Esophagus squamous epithelium (tissue), 4 donors: ENCODE measurements around the gene GNG8.

Source experiments
- POLR2A ChIP-seq, 4 donors: fragments of 450-650 bp; IDR thresholded peaks; one replicate each; pipeline ENCODE4 v1.6.1; 2017; ENCODE audit warnings: antibody characterized with exemption in 4 of 4, mild to moderate bottlenecking in 4 of 4, moderate library complexity in 3 of 4
- TF ChIP-seq, protein P1 (sequence below), 6 experiments: fragments of 450-650 bp in 4 of 6; fragments of 200-600 bp in 2 of 6; sonication (generic) in 2 of 6; IDR thresholded peaks; one replicate each; pipeline ENCODE4 v1.5.1; 2016 to 2019; ENCODE audit warnings: antibody characterized with exemption in 6 of 6, mild to moderate bottlenecking in 4 of 6, moderate library complexity in 4 of 6

DNA sequence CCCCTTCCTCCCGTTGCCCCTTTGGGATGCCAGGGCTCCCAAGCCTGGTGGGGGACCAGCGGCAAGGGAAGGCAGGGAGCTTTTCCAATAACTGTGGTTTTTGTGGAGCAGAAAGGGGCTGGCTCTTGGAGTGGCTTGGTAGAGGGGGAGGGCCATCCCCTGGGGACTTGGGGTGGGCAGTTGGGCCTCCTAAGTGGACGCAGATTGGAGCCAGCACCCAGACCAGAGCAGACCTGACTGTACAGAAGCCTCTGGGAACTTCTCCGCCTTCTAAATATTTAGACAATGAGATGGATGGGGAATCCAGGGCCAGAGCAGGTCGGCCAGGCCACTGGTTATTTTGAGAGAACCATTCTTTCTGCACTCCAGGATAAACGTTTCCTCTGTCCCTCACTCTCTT lies 15.3 kb downstream of the GNG8 start:
- TF ChIP-seq, protein P1, sequence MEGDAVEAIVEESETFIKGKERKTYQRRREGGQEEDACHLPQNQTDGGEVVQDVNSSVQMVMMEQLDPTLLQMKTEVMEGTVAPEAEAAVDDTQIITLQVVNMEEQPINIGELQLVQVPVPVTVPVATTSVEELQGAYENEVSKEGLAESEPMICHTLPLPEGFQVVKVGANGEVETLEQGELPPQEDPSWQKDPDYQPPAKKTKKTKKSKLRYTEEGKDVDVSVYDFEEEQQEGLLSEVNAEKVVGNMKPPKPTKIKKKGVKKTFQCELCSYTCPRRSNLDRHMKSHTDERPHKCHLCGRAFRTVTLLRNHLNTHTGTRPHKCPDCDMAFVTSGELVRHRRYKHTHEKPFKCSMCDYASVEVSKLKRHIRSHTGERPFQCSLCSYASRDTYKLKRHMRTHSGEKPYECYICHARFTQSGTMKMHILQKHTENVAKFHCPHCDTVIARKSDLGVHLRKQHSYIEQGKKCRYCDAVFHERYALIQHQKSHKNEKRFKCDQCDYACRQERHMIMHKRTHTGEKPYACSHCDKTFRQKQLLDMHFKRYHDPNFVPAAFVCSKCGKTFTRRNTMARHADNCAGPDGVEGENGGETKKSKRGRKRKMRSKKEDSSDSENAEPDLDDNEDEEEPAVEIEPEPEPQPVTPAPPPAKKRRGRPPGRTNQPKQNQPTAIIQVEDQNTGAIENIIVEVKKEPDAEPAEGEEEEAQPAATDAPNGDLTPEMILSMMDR (IDR thresholded peaks at IDR 0.05) = no peak
- TF ChIP-seq POLR2A (IDR thresholded peaks at IDR 0.05) = no peak
